HG03442 (cell line): ENCODE measurements around the gene FAM9B.

Experiments
- ATAC-seq: cut with Tn5 transposase; IDR thresholded peaks from one replicate; pipeline ENCODE4 v1.9.1; 2021; ENCODE audit warnings: mild to moderate bottlenecking, moderate library complexity; ENCODE audit not compliant: unreplicated experiment

The FAM9B gene

DNA sequence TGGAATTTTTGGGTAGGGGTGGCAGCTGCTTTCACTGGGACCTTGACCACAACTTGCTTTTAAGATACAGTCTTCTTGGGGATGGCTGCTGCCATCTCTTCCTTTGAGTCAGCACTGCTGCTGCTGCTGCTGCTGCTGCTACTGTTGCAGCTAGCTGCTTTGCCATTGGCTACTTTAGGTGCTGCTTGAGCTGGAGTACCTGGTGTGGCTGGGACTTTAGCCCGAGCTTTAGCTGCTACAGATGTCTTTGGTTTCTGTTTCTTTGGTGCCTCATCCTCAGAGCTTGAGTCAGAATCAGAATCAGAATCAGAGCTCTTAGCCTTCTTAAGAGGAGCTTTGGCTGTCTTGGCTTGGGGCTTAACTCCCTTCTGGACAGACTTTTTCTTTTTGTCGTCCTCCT lies 52.2 kb downstream of the FAM9B start:
- ATAC-seq = no peak

DNA sequence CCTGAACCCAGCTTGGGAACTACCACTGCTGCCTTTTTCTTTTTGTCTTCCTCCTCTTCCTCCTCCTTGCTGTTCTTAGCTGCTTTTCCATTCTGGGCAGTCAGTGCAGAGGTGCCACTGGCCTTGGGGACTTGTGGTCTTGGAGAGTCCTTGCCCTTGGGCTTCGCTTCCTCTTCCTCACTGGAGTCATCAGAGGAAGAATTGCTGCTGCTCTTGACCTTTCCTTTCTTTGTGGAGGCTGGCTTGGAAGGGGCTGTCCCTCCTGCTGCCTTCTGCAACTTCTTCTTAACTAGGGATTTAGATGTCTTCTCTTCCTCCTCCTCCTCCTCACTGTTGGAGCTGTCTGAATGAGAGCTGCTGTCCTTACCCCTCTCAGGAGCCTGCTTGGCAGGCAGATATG lies 53.2 kb downstream of the FAM9B start:
- no peak for ATAC-seq
